GM12878 (cell line): ENCODE results near the gene ZC3H6. TPM values are rescaled to one million over a fixed set of nuclear protein-coding genes. Genes with fewer than 3 reads are reported as not detected.

Experiments used
- ATAC-seq: fragments of 200-7000 bp; cut with Tn5 transposase; 3 replicates; pipeline ENCODE4 v1.9.1; 2020; ENCODE audit warnings: mild to moderate bottlenecking, moderate library complexity
- BruUV-seq: library from RNA; stranded (reverse); fragments of 400-500 nt; replicated peaks from 2 replicates; lab custom pipeline; 2021; lab: Mats Ljungman, UMichigan
- CTCF ChIA-PET: fragments of 300-600 bp; sonication (Branson Sonifier 250); formaldehyde crosslinking; extraction: SDS; loops from one replicate; lab custom pipeline; 2021; ENCODE audit warnings: inconsistent platforms; lab: Yijun Ruan, JAX
- POLR2A ChIA-PET: fragments of 350-600 bp; formaldehyde crosslinking; extraction: SDS; loops from one replicate; lab custom pipeline; 2021; ENCODE audit warnings: inconsistent platforms; lab: Charles Lee
- RAD21 ChIA-PET: fragments of 300-600 bp; sonication (Branson Sonifier 250); formaldehyde crosslinking; loops from one replicate; lab custom pipeline; 2023; ENCODE audit warnings: antibody characterized with exemption; ENCODE audit not compliant: unreplicated experiment; lab: Charles Lee
- SMC1A ChIA-PET: fragments of 300-600 bp; sonication (Branson Sonifier 250); formaldehyde crosslinking; loops from one replicate; lab custom pipeline; 2023; ENCODE audit not compliant: unreplicated experiment, uncharacterized antibody; lab: Charles Lee
- DNase-seq: peaks from one replicate; pipeline ENCODE4 v3.0.0-alpha.2; 2011; ENCODE audit warnings: low read depth, low spot score
- FAIRE-seq: peaks from 3 replicates; lab custom pipeline; 2011; peaks lifted over from hg19 to GRCh38; lab: Jason Lieb, UNC
- H2AFZ ChIP-seq: 2 replicates; pipeline ENCODE4 v1.6.0; 2011; ENCODE audit warnings: low read depth, low read length, control low read depth; ENCODE audit not compliant: control insufficient read depth
- H3K27ac ChIP-seq: 2 replicates; pipeline ENCODE4 v1.5.1; 2011; ENCODE audit warnings: control low read depth; ENCODE audit not compliant: control insufficient read depth, insufficient read depth
- H3K27me3 ChIP-seq, 2 experiments: replicated peaks in 1 of 2; 2 replicates each; pipeline versions ENCODE4 v1.6.0 to v1.6.1; 2011; ENCODE audit warnings: low read length in 1 of 2; ENCODE audit not compliant: control insufficient read depth in 2 of 2, insufficient read depth in 2 of 2
- H3K36me3 ChIP-seq, 2 experiments: 2 replicates each; pipeline ENCODE4 v1.5.1; 2011; ENCODE audit warnings: low read length in 1 of 2; ENCODE audit not compliant: control insufficient read depth in 2 of 2, insufficient read depth in 2 of 2
- H3K4me1 ChIP-seq: 2 replicates; pipeline ENCODE4 v1.6.1; 2011; ENCODE audit warnings: mild to moderate bottlenecking, low read length, moderate library complexity, mixed read lengths; ENCODE audit not compliant: control insufficient read depth, insufficient read depth
- H3K4me2 ChIP-seq: 2 replicates; pipeline ENCODE4 v1.6.0; 2011; ENCODE audit warnings: control low read depth; ENCODE audit not compliant: control insufficient read depth, insufficient read depth
- H3K4me3 ChIP-seq: fragments of 200-600 bp; sonication (generic); 2 replicates; pipeline ENCODE4 v1.5.1; 2016
- H3K79me2 ChIP-seq: 2 replicates; pipeline ENCODE4 v1.6.0; 2011; ENCODE audit warnings: low read length; ENCODE audit not compliant: control insufficient read depth, insufficient read depth
- H3K9ac ChIP-seq: 2 replicates; pipeline ENCODE4 v1.8.0; 2011; ENCODE audit warnings: low read length, control low read depth, mixed read lengths; ENCODE audit not compliant: control insufficient read depth, insufficient read depth
- H3K9me3 ChIP-seq: replicated peaks from 3 replicates; pipeline ENCODE4 v1.5.1; 2011; ENCODE audit warnings: mild to moderate bottlenecking, low read length; ENCODE audit not compliant: control insufficient read depth, insufficient read depth
- H4K20me1 ChIP-seq: 2 replicates; pipeline ENCODE4 v1.6.0; 2011; ENCODE audit not compliant: control insufficient read depth, insufficient read depth
- CBX5 ChIP-seq: sonication (generic); IDR thresholded peaks from 2 replicates; pipeline ENCODE4 v1.6.1; 2016; ENCODE audit warnings: low read depth, moderate library complexity, mild to moderate bottlenecking, inconsistent platforms
- CHD1 ChIP-seq: IDR thresholded peaks from 2 replicates; pipeline ENCODE4 v1.6.1; 2012; ENCODE audit warnings: low read depth, low read length, improper control_type of control experiment
- CREM ChIP-seq: IDR thresholded peaks from 2 replicates; pipeline ENCODE4 v1.6.1; 2014; ENCODE audit warnings: antibody characterized with exemption, low read depth
- ESRRA ChIP-seq: IDR thresholded peaks from 2 replicates; pipeline ENCODE4 v1.6.1; 2012; ENCODE audit warnings: mild to moderate bottlenecking, low read length, improper control_type of control experiment
- EZH2 ChIP-seq: IDR thresholded peaks from 2 replicates; pipeline ENCODE4 v1.6.1; 2012; ENCODE audit warnings: low read depth, mild to moderate bottlenecking, control low read depth, inconsistent platforms, low read length, borderline replicate concordance; ENCODE audit not compliant: control insufficient read depth
- IKZF2 ChIP-seq, 2 experiments: fragments of 450-650 bp; IDR thresholded peaks; 2 replicates each; pipeline ENCODE4 v1.6.1; 2017; ENCODE audit warnings: mild to moderate bottlenecking in 2 of 2, moderate library complexity in 2 of 2
- KLF5 ChIP-seq: fragments of 450-650 bp; IDR thresholded peaks from 2 replicates; pipeline ENCODE4 v1.6.1; 2014; ENCODE audit warnings: mild to moderate bottlenecking; ENCODE audit not compliant: partially characterized antibody
- MEF2A ChIP-seq: IDR thresholded peaks from 2 replicates; pipeline ENCODE4 v1.6.1; 2011; ENCODE audit warnings: low read depth, mild to moderate bottlenecking, low read length, moderate library complexity; ENCODE audit not compliant: insufficient read depth
- MEF2B ChIP-seq: fragments of 450-650 bp; IDR thresholded peaks from 2 replicates; pipeline ENCODE4 v1.6.1; 2018; ENCODE audit warnings: mild to moderate bottlenecking, moderate library complexity; ENCODE audit not compliant: partially characterized antibody, poor library complexity, severe bottlenecking
- NBN ChIP-seq: fragments of 450-650 bp; IDR thresholded peaks from 2 replicates; pipeline ENCODE4 v1.6.1; 2016
- RAD21 ChIP-seq: IDR thresholded peaks from 2 replicates; pipeline ENCODE4 v1.6.1; 2011; ENCODE audit warnings: mild to moderate bottlenecking, low read depth, low read length, moderate library complexity; ENCODE audit not compliant: insufficient read depth
- RCOR1 ChIP-seq: conservative IDR thresholded peaks from 2 replicates; pipeline ENCODE4 v1.6.1; 2012; ENCODE audit warnings: low read depth, low read length, improper control_type of control experiment
- SP1 ChIP-seq: IDR thresholded peaks from one replicate; pipeline ENCODE4 v1.6.1; 2011; ENCODE audit warnings: low read depth, low read length
- TBL1XR1 ChIP-seq: IDR thresholded peaks from 2 replicates; pipeline ENCODE4 v1.6.1; 2012; ENCODE audit warnings: low read depth, low read length, improper control_type of control experiment
- ZBED1 ChIP-seq: IDR thresholded peaks from 2 replicates; pipeline ENCODE4 v1.6.1; 2016; ENCODE audit warnings: borderline replicate concordance
- in situ Hi-C: fragments of 300-500 bp; cut with MboI; formaldehyde crosslinking; loops from 9 replicates; pipeline ENCODE4 v1.14.3; 2018; ENCODE audit warnings: mixed read lengths
- intact Hi-C: fragments of 100-400 bp; cut with micrococcal nuclease; formaldehyde crosslinking; loops from one replicate; pipeline ENCODE4 v1.14.2; 2022; ENCODE audit not compliant: unreplicated experiment
- polyA plus RNA-seq, 11 experiments: library from polyadenylated mRNA; depleted of rRNA in 4 of 11; unstranded in 6 of 11; stranded (reverse) in 5 of 11; fragments of >200 nt; fragmentation: Nextera tagmentation in 4 of 11; fragmentation: Illumina TruSeq in 1 of 11; extraction: Ambion mirVana in 4 of 11; extraction: Trizol in 1 of 11; gene quantifications; 1 replicate in 1 of 11; 2 replicates in 10 of 11; pipeline versions ENCODE4 v1.2.1 to v1.2.3, GENCODE V29; 2011 to 2016; ENCODE audit warnings: inconsistent platforms in 2 of 11, missing spikeins in 2 of 11, low read depth in 1 of 11
- total RNA-seq, 4 experiments: library from RNA; depleted of rRNA in 3 of 4; stranded (reverse); fragments of >200 nt in 3 of 4; fragmentation: Illumina TruSeq in 1 of 4; extraction: Trizol in 1 of 4; gene quantifications; 2 replicates each; pipeline versions ENCODE4 v1.2.1 to v1.2.3, GENCODE V29; 2013 to 2021
- TF ChIP-seq, protein P1 (sequence below): IDR thresholded peaks from 2 replicates; pipeline ENCODE4 v1.6.1; 2012; ENCODE audit warnings: mild to moderate bottlenecking, low read depth, low read length
- TF ChIP-seq, protein P2 (sequence below): fragments of 450-650 bp; IDR thresholded peaks from 2 replicates; pipeline ENCODE4 v1.6.1; 2017; ENCODE audit warnings: mild to moderate bottlenecking
- TF ChIP-seq, protein P3 (sequence below): IDR thresholded peaks from 2 replicates; pipeline ENCODE4 v1.6.1; 2012; ENCODE audit warnings: low read depth, low read length, improper control_type of control experiment
- TF ChIP-seq, protein P4 (sequence below): IDR thresholded peaks from 2 replicates; pipeline ENCODE4 v1.6.1; 2011; ENCODE audit warnings: low read depth, mild to moderate bottlenecking, low read length, moderate library complexity, borderline replicate concordance; ENCODE audit errors: extremely low read depth

The ZC3H6 gene
- total and polyA plus RNA-seq, 10 of the 15 experiments (the other 5 are each of a cell fraction or from before 2014, with no cell fraction given) = 0.53 to 4.7 (median 1.9) TPM

DNA sequence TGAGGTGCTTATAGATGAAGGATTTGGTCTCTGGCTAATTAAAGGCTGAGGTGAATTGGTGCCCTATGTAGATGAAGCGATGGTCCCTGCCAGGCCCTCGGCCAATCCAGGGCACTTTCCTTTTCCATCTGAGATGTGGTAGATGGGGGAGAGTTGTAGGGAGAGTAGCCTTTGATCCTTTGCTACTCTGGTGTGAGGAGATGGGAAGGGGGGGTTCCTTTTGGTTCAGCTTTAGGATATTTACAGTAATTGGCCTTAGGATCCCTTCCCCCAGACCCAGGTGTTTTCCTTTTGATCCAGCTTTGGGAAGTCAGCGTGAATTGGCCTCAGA lies 15.1 kb upstream of the ZC3H6 start (continued):
- TF ChIP-seq, protein P1, sequence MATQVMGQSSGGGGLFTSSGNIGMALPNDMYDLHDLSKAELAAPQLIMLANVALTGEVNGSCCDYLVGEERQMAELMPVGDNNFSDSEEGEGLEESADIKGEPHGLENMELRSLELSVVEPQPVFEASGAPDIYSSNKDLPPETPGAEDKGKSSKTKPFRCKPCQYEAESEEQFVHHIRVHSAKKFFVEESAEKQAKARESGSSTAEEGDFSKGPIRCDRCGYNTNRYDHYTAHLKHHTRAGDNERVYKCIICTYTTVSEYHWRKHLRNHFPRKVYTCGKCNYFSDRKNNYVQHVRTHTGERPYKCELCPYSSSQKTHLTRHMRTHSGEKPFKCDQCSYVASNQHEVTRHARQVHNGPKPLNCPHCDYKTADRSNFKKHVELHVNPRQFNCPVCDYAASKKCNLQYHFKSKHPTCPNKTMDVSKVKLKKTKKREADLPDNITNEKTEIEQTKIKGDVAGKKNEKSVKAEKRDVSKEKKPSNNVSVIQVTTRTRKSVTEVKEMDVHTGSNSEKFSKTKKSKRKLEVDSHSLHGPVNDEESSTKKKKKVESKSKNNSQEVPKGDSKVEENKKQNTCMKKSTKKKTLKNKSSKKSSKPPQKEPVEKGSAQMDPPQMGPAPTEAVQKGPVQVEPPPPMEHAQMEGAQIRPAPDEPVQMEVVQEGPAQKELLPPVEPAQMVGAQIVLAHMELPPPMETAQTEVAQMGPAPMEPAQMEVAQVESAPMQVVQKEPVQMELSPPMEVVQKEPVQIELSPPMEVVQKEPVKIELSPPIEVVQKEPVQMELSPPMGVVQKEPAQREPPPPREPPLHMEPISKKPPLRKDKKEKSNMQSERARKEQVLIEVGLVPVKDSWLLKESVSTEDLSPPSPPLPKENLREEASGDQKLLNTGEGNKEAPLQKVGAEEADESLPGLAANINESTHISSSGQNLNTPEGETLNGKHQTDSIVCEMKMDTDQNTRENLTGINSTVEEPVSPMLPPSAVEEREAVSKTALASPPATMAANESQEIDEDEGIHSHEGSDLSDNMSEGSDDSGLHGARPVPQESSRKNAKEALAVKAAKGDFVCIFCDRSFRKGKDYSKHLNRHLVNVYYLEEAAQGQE = no peak
- TF ChIP-seq, protein P2, sequence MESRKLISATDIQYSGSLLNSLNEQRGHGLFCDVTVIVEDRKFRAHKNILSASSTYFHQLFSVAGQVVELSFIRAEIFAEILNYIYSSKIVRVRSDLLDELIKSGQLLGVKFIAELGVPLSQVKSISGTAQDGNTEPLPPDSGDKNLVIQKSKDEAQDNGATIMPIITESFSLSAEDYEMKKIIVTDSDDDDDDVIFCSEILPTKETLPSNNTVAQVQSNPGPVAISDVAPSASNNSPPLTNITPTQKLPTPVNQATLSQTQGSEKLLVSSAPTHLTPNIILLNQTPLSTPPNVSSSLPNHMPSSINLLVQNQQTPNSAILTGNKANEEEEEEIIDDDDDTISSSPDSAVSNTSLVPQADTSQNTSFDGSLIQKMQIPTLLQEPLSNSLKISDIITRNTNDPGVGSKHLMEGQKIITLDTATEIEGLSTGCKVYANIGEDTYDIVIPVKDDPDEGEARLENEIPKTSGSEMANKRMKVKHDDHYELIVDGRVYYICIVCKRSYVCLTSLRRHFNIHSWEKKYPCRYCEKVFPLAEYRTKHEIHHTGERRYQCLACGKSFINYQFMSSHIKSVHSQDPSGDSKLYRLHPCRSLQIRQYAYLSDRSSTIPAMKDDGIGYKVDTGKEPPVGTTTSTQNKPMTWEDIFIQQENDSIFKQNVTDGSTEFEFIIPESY = no peak
- no peak for TF ChIP-seq RCOR1

DNA sequence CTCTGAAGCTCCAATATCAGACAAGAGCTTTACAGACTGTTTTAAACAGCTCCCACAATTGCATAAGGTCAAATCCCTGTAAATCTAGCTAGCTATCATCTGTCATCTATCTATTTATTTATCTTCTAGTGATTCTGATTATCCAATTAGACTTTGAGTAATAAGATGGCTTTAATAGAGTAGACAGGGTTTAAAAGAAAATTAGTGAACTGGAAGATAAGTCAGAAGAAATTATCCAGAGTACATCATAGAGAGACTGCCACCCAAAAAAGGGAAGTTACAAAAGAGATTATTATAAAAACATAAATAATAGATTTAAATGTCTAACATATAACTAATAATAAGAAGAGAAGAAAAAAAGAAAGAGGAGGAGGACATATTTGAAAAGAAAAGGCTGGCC lies 12.5 kb upstream of the ZC3H6 start:
- Histone ChIP-seq H3K27ac (no peak overlapping the region), H3K4me3 (no peak overlapping the region), H3K9ac (no peak overlapping the region), H3K36me3 (no peaks in the 10 kb centered on the region), H3K27me3 (no peaks in the 10 kb centered on the region), H4K20me1 (no peaks in the 10 kb centered on the region), H3K4me2 (no peak overlapping the region), H2AFZ (no peak overlapping the region), H3K4me1 (no peaks in the 10 kb centered on the region; the same call in 1 of the 2 replicates), H3K79me2 (no peaks in the 10 kb centered on the region), H3K9me3 (no peaks in the 10 kb centered on the region)
- no peak for DNase-seq
- no peak for FAIRE-seq
- ChIA-PET CTCF (interaction anchor here (1.2 kb wide), 1 partner anchor 11 kb away, joined by 4 read pairs; no protein-coding TSS in a partner anchor), SMC1A (interaction anchor here (0.7 kb wide), 1 partner anchor 140 kb away, joined by 4 read pairs; no protein-coding TSS in a partner anchor), POLR2A (no interaction called here), RAD21 (no interaction called here)
- ATAC-seq = no peak
- BruUV-seq = no TSS peak
- in situ Hi-C loops (no loop called here), intact Hi-C loops (no loop called here)
- no peak for TF ChIP-seq KLF5
- no peak for TF ChIP-seq NBN
- no peak for TF ChIP-seq MEF2B
- TF ChIP-seq EZH2 = no peak
- no peak for TF ChIP-seq ZBED1
- TF ChIP-seq, protein P3, sequence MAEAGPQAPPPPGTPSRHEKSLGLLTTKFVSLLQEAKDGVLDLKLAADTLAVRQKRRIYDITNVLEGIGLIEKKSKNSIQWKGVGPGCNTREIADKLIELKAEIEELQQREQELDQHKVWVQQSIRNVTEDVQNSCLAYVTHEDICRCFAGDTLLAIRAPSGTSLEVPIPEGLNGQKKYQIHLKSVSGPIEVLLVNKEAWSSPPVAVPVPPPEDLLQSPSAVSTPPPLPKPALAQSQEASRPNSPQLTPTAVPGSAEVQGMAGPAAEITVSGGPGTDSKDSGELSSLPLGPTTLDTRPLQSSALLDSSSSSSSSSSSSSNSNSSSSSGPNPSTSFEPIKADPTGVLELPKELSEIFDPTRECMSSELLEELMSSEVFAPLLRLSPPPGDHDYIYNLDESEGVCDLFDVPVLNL = no peak
- no peak for TF ChIP-seq RAD21
- TF ChIP-seq MEF2A = no peak
- TF ChIP-seq ESRRA = no peak
- TF ChIP-seq TBL1XR1 = no peak
- no peak for TF ChIP-seq CREM
- TF ChIP-seq, protein P4, sequence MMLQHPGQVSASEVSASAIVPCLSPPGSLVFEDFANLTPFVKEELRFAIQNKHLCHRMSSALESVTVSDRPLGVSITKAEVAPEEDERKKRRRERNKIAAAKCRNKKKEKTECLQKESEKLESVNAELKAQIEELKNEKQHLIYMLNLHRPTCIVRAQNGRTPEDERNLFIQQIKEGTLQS = no peak
- TF ChIP-seq IKZF2 (IDR thresholded peaks at IDR 0.05) = no peak
- TF ChIP-seq CBX5 = no peak
- no peak for TF ChIP-seq SP1
- TF ChIP-seq CHD1 = no peak
